Fibroblast of skin of left quadriceps (primary cell): ENCODE results near the gene HDGFL2.

Experiments
- DNase-seq, 2 experiments: peaks; one replicate each; pipeline ENCODE4 v3.0.0-alpha.2; 2013; ENCODE audit warnings: low read depth in 2 of 2

HDGFL2 gene

DNA sequence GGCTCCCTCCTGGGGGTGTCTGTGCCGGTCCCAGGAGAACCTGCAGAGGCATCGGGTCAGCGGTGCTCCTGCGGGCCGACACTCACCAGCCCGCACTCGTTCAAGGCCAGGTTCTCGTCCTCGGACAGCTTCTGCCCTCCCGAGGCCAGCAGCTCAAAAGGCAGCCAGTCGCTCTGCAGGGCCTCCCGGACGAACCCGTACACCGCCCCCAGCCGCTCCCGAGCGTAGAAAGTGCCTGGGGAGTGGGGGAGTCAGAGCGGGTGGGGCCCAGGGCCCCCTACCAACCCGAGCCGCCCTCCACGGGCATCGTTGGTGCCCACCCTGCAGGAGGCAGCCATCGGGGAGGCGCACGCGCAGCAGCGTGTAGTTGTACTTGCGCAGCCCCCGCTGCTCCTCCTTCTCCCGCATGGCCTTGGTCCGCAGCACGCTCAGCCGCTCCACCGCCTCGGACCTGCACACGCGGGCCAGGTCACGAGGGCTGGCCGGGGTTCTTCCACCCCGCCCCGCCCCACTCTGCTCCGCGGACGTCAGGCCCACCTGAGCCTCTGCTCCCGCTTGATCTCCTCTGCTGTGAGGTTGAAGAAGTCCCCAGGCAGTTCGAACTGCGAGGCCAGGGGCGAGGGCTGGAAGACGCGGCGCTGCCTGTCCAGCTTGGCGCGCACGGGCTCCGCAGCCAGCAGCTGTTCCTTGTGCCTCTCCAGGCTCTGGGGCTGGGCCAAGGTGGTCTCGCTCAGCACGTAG is 26.0 kb upstream of the HDGFL2 start:
- DNase-seq = no peak

DNA sequence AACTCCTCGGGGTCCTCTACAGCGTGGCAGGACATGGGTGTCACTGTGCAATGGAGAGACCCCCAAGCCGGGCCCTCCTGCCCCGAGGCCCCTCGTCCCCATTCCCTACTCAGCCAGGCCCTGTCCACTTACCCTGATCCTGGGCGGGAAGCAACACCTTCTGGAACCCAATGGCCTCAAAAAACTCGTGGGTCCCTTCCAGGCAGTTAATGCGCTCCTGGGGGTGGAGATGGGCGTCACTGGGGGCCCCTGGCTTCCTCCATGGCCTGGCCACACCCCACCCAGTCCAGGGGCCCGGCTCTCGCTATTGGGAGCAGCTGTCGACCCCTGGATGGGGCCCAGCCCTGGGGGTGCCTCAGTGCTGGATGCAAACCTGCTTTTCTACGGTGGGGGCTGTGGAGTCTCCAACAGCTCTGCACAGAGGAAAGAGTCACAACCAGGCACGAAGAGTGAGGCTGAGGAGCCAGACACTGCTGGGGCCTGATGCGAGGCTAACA is 25.3 kb upstream of the HDGFL2 start:
- no peak for DNase-seq

DNA sequence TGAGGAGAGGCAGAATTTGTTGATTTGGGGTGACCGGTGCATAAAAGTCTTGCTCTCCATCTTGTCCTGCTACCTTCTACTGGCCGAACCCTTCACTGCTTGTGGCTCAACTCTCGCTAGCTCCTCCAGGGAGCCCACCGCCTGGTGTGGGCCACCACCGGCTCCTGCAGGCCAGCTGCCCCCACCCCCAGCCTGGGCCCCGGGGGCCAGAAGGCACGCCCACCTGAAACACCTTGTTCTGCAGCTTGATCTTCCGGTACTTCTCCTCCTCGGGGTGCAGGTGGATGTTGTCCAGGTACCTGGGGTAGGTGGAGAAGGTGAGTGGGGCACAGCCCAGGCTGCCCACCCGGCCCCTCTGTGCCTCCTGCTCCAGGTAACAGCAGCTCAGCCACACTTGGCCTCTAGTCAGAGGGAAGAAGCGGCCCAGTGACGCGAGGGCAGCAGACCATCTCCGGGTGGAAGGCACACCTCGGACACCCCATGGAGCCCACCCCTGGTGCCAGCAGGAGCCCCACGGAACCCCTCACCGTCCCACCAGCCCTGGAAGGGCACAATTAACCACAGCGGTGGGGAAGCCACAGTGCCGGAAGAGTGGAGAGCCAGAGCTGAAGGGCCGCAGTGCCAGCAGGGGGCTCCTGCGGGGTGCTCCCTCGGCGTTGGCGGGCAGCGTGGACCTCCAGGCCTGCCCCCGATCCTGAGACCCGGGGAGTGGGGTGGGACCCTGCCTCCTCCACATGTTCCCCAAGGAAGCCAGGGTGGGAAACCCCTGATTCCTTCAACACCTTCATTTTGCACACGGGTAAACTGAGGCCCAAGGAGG is 24.6 kb upstream of the HDGFL2 start:
- DNase-seq = no peak

DNA sequence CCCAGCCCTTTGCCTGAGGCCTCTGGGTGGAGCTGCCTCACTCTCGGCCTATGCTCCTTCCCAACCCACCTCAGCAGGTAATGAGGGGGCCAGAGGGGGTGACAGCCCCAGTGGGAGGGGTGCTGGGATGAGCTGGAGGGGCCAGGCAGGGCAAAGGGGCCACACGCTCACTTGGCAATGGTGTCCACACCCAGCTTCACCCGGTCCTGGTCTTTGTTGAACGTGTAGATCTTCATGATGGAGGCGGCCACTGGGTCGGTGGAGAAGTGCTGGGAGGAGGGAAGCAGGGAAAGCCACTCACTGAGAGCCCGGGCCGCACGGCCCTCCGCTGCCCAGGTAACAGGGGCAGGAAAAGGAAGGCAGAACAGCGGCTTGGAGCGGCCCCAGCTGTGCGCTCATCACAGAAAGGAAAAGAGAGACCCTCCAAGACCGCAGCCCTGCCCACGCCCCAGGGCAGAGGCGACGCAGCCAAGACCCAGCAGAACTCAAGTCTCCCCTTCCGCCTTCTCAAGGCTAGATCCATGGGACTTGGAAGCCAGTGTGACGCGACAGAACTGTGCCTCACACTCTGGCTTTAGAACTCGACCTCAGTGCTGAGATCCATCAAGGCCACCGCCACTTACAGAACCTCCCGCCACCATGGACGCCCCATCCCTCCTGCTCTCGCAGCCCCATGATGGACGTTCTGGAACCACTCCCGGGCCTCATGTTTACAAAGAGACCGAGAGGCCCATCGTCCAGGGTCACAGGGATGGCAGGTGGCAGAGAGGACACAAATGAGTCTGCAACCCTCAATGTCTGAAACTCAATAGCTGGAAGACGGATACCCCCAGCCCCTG is 23.7 kb upstream of the HDGFL2 start:
- DNase-seq = no peak

DNA sequence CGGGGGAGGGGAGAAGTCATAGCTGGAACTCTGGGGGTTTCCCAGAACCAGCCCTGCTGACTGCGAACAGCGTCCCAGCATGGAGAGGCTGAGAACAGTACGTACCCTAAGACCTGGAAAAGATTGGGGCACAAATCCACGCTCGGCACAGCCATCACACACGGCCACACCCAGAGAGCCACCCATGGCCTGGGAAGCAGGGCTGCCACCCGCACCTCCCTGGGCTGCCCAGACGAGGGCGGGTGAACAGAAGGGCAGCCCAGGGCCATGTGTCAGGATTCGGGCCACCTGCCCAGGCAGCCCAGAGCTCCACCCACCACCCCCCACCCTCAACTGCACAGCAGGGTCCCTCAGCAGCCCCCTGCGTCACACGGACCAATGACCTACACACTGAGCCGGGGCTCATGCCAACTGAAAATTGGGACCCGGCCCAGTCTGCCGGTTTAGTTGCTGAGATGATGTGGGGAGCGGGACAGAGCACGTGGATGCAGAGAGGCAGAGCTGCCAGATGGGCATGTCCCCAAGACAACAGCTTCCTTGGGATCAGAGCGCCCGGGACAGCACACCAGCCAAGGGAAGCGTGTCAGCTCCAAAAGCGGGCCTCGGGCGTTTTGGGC is 23.0 kb upstream of the HDGFL2 start:
- DNase-seq = no peak

DNA sequence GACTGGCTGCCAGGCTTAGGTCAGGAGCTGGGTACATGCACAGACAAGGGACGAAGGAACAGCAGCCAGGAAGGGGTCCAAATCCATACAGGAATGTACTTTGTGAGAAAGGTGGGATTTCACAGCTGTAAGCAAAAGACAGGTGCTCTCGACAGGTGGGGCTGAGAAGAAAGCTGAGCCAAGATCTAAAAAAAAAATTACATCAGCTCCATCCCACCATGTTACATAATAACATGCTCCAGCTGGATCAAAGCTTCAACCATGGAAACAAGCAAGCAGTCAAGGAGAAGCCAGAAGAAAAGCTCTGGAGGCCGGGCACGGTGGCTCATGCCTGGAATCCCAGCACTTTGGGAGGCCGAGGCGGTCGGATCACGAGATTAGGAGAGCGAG is 22.5 kb upstream of the HDGFL2 start:
- DNase-seq = no peak

DNA sequence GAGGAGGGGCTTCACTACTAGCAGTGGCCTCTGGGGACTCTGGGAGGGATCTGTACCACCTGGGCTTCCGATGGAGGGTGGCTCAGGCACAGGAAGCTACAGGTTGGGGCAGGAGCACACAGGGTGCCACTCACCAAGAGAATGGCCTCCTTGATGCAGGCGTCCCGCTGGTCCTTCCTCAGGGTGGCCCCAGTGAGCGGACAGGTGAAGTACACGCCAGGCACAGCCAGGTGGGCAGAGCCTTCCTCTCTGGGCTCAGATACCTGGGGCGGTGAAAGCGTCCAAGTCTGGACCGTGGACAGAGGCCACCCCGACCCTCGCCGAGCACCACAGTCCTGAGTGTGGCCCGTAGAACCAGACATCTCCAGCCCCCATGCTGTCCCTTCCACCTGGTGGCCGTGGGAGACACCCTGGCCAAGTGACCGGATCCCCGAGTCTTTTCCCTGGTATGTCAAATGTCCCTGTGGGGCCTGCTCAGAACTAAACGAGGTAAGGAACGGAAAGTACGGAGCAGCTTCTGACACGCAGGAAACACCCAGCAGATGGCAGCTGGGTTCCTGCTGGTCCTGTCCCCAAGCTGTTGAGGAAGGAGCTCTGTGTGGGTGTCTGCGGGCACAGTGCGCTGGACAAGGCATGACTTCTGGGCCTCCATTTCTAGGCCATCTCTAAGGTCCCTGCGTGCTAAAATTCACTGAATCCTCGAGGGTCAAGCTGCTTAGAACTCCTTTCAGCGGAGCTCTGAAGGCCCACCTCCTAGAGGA is 19.7 kb upstream of the HDGFL2 start:
- DNase-seq = no peak

DNA sequence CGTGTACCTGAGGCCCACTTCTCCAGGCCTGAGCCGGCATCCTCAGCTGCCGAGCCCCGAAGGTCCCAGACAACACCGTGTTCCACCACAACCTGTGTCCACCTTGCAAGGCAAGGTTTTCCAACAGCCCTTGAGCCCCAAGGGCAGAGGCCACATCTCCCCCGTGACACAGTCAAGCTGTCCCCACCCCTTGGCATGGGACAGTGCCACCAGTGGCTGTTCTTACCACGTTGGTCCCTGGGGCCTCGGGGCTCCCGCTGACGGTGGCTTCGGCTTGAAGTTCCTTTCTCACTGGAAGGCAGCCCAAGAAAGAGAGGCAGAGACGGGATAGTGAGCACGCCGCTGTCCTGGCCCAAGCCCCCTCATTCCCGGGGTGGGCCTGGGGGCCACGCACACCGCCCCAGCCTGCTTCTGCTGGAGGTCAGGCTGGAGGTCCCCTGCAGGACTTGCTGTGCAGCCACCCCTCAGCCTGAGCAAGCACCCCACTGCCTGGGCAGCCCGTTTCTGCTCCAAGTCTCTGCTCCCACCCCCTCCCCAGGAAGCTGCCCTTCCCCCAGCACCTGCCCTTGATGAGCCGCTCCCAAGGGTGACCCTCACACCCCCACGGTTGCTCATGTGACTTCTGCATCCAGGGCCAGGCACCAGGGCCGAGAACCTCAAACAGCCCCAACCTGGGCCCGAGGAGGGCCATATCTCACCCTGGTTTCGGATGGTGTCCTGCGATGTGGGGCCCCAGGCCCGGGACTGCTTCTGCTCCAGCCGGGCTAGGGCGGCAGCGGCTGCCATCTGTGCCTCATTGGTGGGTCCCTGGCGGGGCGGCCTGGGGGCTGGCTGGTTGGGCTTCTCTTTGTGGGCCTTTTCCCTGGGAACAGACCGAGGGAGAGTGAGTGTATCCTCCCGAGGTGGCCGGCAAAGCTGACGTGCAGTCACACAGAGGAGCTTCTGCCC is 18.6 kb upstream of the HDGFL2 start:
- DNase-seq = no peak

DNA sequence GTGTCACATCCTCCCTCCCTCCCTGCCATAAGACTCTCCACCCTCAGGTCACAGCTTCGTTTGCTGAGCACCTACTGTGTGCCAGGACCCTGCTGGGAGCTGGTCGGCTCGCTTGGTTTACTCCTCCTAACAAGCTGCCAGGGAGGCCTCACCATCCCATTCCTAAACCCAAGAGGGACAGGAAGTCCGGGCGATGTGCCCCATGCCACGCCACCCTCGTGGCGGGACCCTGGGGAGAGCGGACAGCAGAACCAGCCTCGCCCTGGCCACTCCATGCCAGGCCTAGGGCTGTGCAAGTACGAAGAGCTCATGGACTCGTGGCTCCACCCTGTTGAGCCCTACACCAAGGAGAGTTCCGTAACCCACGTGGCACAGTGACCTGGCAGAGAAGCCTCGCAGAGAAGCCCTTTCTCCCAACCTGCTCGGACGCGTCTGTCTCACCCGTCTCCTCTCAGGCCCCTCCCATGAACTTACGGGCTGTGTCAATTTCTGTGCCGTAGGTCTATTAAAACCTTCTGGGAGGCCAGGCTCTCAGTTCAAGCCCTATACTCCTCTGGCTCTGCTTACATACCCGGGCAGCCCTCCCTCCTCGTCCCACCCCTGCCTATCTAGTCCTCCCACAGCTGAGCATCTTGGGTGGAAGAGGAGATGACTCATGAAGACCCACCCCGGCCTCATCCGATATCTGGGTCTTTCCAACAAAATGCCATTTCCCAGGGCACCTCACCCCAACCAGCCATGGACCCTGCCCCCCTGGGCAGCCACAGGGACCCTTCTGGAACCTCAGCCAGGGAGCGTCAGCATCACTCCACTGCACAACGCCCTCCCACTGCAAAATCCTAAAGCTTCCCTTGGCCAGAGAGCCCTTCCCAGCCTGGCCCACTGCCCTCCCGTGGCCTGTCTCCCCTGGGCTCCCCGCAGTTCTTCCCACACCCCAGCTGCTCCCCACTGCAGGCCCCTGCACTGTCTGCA is 17.1 kb upstream of the HDGFL2 start:
- peak in 1 of 2 experiments; percentile 15 for DNase-seq

DNA sequence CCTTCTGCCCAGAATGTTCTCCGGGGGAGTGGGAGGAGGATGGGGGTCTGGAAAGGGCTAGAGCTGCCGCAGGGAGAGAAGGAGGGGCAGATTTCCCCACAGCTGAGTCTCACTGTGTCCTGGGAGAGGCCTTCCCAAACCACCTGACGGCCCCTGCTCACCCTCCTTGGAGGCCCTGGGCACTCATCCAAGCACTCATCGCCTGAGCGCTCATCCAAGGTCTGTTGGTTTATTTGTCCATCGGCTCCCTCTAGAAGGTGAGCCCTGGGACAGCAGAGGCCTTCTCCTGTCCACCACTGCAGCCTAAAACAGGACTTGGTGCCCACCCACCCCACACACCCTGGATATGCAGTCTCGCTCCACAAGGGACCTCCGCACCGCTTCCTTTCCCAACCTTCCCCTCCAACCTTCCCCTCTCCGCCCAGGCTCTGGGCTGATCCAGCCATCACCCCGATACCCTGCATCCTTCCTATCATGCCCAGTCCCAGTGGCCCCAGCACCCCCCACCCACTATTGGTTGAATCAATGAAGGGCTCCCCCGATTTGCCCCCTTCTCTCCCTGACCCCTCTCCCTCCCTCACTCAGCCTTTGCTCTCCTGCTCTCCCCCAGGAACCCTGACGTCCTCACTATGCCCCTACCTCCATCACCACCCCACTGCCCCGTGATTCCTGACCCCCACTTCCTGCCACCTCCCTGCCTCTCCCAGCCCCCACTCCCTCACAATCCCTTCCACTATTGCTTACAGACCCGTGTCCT is 16.2 kb upstream of the HDGFL2 start:
- DNase-seq = peak; percentile 39 to 42

DNA sequence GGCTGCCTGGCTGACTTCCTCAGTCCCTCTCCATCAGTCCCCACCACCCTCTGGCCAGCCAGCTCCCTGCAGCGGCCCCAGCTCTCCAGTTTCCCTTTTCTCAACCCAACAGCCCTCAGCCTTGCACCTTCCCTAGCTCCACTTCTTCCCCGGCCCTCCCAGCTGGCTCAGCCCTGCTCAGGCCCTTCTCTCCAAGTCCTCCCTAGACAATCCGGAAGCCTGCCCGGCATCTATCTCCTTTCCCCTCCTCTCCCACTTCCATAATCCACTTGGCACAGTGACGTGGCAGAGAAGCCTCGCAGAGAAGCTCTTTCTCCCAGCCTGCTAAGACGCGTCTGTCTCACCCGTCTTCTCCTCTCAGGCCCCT is 15.6 kb upstream of the HDGFL2 start:
- peak; percentile 44 to 48 for DNase-seq

DNA sequence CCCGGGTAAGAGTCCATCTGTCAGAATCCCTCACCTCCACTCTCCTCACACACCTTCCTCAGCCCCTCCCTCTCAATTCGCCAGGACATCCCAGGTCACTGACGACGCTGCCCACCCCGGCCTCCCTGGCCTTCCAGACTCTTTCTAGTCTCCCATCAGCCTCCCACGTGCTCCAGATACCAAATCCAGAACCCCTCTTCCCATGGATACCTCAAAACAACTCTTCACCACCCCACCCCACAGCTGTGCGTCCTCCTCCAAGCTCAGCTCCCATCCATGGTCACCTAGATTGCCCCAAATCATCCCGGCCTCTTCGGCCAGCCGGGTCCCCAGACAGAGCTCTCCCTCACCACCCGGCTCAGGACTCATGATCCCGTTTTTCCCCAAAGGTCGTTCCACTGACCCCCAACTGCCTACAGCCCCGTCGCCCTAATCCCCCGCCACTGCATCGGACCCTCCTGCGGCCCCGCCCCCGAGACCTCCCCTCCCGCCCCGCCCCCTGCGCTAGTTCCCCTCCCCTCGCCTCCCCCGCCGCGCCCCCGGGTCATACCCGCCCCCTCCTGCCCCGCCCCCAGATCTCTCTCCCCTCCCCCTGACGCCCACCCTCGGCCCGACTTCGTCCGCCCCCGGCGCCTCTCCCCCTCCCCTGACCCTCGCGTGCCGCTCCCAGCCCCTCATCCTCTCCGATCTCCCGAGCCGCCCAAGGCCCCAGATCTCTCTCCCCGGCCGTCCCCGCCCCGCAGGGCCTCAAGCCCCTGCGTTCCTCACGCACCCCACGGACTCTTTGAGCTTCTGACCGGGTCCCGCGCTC is 15.0 kb upstream of the HDGFL2 start:
- peak; percentile 41 to 47 for DNase-seq

DNA sequence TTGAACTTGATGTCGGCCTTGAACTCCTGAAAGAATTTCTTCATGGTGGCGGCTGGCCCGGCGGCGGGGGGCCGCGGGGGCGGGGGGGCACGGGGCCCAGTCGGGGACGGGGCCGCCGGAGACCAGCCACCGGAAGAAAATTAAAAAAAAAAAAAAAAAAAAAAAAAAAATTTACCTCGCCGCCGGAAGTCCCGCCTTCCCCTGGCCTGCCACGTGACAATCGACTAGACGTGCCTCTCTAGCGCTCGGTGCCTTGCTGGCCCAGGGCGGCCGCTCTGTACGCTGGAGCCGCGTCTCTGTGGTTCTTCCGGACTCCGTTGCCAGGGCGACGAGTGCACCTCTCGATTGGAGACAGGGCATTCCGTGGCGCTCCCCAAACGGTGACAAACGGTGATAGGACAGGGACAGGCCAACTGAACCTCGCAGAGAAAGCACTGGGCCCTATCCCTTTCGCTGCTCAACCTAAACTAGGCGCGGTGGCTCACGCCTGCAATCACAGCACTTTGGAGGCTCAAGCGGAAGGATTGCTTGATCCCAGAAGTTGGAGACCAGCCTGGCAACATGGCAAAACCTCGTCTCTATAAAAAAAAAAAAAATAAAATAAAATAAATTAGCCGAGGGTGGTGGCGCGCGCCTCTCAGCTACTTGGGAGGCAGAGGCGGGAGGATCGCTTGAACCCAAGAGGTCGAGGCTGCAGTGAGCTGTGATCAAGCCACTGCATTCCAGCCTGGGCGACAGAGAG is 14.3 kb upstream of the HDGFL2 start, which contains the start of gene UBXN6:
TSS of gene UBXN6 (minus strand) at position 141 of the 742 bp plus-strand sequence. CDS start at position 44, 97 bp downstream.
- DNase-seq = peak; percentile 96 to 97

DNA sequence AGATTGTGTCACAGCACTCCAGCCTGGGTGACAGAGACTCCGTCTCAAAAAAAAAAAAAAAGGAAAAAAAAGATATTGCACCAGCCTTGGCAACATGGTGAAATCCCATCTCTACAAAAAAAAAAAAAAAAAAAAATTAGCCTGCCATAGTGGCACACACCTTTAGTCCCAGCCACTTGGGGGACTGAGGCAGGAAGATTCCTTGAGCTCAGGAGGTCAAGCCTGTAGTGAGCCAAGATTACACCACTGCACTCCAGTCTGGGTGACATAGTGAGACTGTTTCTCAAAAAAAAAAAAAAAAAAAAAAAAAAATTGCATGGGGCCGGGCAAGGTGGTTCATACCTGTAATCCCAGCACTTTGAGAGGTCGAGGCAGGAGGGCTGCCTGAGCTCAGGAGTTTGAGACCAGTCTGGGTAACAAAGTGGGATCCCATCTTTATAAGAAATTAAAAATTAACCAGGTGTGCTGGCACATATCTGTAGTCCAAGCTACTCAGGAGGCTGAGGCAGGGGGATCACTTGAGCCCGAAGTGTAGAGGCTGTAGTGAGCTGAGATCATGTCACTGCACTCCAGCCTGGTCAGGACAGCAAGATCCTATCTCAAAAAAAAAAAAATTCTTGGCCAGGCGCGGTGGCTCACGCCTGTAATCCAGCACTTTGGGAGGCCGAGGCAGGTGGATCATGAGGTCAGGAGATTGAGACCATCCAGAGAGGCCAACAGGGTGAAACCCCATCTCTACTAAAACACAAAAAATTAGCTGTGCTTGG is 7.1 kb upstream of the HDGFL2 start:
- no peak for DNase-seq

DNA sequence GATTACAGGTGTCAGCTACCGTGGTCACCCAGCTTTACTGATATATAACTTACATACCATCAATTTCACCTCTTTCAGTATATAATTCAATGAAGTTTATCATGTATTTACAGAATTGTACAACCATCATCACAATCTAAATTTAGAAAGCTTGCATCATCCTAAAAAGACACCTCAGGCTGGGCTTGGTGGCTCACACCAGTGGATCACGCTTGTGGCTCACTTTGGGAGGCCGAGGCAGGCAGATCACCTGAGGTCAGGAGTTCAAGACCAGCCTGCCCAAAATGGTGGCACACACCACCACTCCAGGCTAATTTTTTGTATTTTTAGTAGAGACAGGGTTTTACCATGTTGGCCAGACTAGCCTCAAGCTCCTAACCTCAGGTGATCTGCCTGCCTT is 4.3 kb upstream of the HDGFL2 start:
- DNase-seq = no peak
